Glomerular visceral epithelial cell (primary cell): ENCODE data around the gene AMIGO1.

Source experiments
- DNase-seq: peaks from one replicate; pipeline ENCODE4 v3.0.0-alpha.2; 2016; ENCODE audit errors: extremely low spot score

The AMIGO1 gene

GRCh38 chr1:109532365-109533136, 23.0 kb upstream of the AMIGO1 start:
- DNase-seq, result peak; percentile 75

DNA sequence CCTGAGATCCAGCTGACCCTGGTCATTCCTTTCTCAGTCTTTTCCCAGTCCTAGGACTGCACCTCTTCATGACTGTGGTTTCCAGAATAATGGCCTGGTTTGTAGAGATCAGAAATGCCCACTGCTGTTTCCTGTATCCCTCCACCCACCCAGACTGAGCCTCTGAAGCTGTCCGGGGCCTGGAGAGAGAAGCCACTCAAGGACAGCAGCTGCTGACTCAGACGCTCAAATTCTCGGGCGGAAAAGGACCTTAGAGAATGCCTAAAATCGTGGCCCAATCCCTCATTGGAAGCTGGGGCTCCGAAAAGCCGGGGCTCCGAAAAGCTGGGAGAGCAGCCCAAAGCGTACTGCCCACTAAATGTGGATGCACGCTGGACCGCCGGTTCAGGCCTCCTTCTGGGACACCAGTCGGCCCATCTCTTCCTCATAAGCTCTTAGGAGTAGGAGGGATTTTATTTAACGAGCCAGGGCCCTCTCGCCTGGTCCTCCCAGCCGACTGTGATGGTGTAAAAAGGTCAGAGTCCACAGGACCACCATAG, 22.4 kb upstream of the AMIGO1 start:
- no peak for DNase-seq

- DNase-seq, result no peak
Measured at GRCh38 chr1:109531380-109531779, 21.9 kb upstream of the AMIGO1 start.

- DNase-seq, result no peak
Measured at GRCh38 chr1:109530457-109531087, 21.0 kb upstream of the AMIGO1 start.

- no peak for DNase-seq
Measured at GRCh38 chr1:109529881-109530456, 20.4 kb upstream of the AMIGO1 start.

GRCh38 chr1:109528712-109529111, 19.2 kb upstream of the AMIGO1 start:
- no peak for DNase-seq

GRCh38 chr1:109527846-109528695, 18.5 kb upstream of the AMIGO1 start:
- DNase-seq, result no peak

DNA sequence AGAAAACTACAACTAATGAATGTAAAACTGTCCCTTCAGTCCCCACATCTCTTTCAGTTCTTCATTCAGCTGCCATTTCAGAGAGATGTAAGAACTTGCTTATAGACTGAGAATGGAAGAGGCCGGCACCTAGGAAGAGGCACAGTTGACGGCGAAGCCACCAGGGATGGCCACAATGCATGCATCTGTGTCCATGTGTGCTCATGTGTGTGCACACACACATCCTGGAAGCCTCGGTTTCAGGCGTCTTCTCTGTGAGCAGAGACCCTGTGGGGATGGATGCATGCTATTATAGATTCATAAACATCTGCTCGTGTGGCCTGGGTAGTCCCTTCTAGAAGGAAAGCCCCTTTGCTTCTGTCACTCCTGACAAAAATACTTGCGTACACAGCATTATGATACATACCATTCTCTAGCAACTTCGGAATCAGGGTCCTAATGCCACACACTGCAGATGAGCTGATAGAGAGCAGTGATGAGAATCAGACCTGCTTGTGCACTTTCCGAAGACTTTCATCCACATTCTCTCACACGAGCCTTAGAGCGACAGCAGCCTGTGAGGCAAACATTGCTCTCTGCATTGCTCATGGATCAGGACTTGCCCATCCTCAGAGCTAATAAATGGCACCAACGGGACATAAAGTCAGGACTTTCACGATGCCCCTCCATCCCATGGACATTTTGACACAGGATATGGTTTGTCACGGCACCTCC, 17.7 kb upstream of the AMIGO1 start:
- no peak for DNase-seq

DNA sequence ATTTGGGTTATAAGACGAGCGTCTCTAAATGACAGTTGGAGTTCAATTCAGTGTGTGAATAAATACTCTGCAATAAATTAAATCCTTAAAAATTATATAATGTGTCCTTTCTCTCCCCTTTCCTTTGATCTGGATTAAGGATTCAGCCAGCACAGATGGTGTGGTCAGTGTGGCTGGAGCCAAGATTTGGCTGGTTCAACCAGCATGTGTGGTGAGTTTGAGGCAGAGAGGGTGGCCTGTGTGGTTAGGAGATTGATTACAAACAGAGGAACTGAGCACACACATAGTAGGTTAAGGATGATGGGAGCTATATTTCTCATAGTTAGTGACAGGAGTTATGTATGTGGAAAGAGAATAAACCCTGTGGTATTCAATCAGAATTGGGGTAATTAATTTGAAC, 14.2 kb upstream of the AMIGO1 start:
- no peak for DNase-seq

GRCh38 chr1:109522026-109522425, 12.5 kb upstream of the AMIGO1 start:
- no peak for DNase-seq

- DNase-seq, result no peak
Measured at GRCh38 chr1:109521002-109521951, 11.8 kb upstream of the AMIGO1 start.

- no peak for DNase-seq
Measured at GRCh38 chr1:109517337-109517736, 7.8 kb upstream of the AMIGO1 start.

DNA sequence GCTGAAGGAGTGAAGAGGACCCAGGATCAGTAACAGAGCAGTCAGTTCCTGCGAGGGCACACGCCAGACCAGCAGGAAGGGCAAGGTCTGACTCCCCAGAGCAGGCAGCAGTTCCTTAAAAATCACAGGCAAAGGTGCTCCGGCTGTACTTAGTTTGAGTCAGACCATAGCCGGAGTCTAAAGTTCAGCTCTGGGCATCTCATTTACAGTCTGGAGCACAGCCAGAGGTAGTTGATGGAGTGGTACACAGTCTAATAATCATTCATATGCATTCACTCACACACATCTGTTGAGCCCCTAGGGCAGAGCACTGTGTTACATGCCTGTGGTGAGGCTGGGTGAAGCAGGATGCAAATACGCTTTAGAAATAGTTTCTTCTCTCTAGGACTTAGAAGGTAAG, 7.3 kb upstream of the AMIGO1 start:
- DNase-seq, result no peak

DNA sequence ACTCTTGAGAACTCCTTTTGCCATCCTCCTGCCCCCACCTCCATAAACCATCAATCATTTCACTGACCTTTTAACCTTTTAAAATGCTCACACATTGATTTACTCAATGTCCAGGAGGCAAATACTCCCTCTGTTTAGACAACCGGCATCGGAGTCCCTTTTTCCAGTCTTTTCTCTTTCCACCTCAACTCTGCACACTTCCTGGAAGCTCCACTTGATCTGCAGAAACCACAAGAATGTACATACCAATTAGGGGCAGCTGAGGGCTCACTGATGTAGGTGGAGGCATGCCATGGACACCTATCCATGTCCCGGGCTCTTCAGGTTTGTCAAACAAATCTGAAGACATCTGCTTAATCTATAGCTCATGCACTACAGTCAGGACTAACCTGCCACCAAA, 5.3 kb upstream of the AMIGO1 start:
- no peak for DNase-seq

- no peak for DNase-seq
Measured at GRCh38 chr1:109513110-109513710, 3.7 kb upstream of the AMIGO1 start.

- no peak for DNase-seq
Measured at GRCh38 chr1:109508873-109509175, 703 bp downstream of the AMIGO1 start.

GRCh38 chr1:109508001-109508872, 1.3 kb downstream of the AMIGO1 start:
- no peak for DNase-seq

DNA sequence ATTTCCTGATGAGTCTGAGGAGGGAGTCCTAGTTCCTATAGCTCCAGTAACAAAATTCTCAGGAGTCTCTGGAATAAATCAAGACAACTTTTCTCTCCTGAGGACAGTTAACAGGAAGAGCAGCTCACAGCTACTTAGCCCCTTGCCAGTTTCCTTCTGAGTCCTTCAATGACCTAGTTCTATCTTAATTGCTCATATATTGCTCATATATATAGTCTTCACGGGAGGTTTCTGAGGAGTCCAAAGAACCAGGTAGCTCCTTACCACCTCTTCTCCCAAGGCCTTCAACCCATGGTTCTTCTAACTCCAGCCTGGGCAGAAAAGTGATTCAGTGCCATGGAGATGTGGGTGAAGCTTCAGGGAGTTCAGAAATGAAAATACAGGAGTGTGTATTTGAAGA, 4.6 kb downstream of the AMIGO1 start:
- no peak for DNase-seq

- no peak for DNase-seq
Measured at GRCh38 chr1:109503935-109504334, 5.6 kb downstream of the AMIGO1 start.
